Effector memory CD8-positive, alpha-beta T cell (primary cell): ENCODE data around the gene ANXA2.

ENCODE experiments used
- ATAC-seq: fragments of 150-1000 bp; cut with Tn5 transposase; replicated peaks from 2 replicates; pipeline ENCODE4 v1.10.0; 2021; ENCODE audit warnings: mild to moderate bottlenecking, moderate library complexity
- DNase-seq, 3 experiments: peaks; one replicate each; pipeline ENCODE4 v3.0.0; 2021
- H3K27ac Mint-ChIP-seq, 2 donors: one replicate each; pipeline ENCODE4 v1.8.0; 2022; ENCODE audit warnings: mild to moderate bottlenecking in 2 of 2, mixed read lengths in 2 of 2, moderate library complexity in 2 of 2
- H3K27me3 Mint-ChIP-seq, 2 donors: one replicate each; pipeline ENCODE4 v1.8.0; 2022; ENCODE audit warnings: mixed read lengths in 2 of 2
- H3K36me3 Mint-ChIP-seq: one replicate; pipeline ENCODE4 v1.8.0; 2022; ENCODE audit warnings: mild to moderate bottlenecking, moderate library complexity, mixed read lengths; ENCODE audit not compliant: insufficient read depth
- H3K4me1 Mint-ChIP-seq, 2 donors: one replicate each; pipeline ENCODE4 v1.8.0; 2022; ENCODE audit warnings: low read depth in 2 of 2, mixed read lengths in 2 of 2
- H3K4me3 Mint-ChIP-seq, 2 donors: one replicate each; pipeline ENCODE4 v1.8.0; 2022; ENCODE audit warnings: mild to moderate bottlenecking in 2 of 2, mixed read lengths in 2 of 2, moderate library complexity in 2 of 2
- H3K9me3 Mint-ChIP-seq, 2 donors: one replicate each; pipeline ENCODE4 v1.8.0; 2022; ENCODE audit warnings: mixed read lengths in 2 of 2

The ANXA2 gene

DNA sequence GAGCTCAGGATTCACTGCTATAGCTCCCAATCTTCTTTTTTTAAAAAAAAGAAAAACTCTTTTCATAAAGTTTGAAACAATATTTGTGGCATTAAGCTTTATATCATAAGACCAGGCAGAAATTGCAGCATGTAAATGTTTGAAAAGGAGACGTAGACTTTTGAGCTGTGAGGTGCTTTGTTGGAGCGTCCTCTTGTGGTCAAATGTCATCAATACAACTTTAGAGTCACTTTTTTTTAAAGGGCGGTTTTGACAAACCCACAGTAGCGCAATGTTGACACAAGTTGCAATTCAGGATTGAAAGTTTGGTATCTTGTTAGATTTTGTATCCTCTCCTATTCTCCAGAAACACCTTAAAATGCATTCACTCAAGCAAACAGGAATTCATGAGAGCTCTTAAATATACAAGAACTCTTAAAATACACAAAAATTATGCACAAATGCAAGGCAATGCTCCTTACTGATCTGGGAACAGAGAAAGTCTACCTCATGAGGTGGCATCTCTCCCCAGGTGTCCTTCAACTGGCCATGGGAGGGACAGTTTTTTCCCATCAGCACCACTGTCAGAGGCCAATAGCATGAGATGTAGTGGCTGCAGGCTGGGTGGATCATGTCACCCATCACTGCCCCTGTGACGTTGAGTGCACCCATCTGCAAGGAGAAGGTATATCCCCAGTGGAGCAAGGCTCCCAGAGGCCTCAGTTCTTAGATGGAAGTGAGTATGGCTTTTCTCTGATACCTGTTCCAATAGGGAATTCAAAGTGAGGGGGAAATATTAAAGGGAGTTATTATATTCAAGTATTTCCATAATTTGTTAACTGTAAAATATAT lies 70.7 kb downstream of the ANXA2 start:
- ATAC-seq (peak; percentile 47), DNase-seq (peak; percentile 22 to 39 (median 27))
- Mint-ChIP-seq H3K4me1 (peaks cover 2 to 4% of the 10 kb centered on the region in 2 donors), H3K9me3 (no peaks in the 10 kb centered on the region), H3K4me3 (no peak overlapping the region), H3K27me3 (peaks cover 69 to 75% of the 10 kb centered on the region in 2 donors), H3K27ac (no peak overlapping the region), H3K36me3 (no peaks in the 10 kb centered on the region)

- ATAC-seq, result no peak
- Mint-ChIP-seq H3K4me3 (no peak overlapping the region), H3K4me1 (peaks cover 2 to 4% of the 10 kb centered on the region in 2 donors), H3K9me3 (no peaks in the 10 kb centered on the region), H3K27ac (no peak overlapping the region), H3K27me3 (peaks cover 70 to 72% of the 10 kb centered on the region in 2 donors), H3K36me3 (no peaks in the 10 kb centered on the region)
- no peak for DNase-seq
Measured at GRCh38 chr15:60326343-60326742, 71.4 kb downstream of the ANXA2 start.

DNA sequence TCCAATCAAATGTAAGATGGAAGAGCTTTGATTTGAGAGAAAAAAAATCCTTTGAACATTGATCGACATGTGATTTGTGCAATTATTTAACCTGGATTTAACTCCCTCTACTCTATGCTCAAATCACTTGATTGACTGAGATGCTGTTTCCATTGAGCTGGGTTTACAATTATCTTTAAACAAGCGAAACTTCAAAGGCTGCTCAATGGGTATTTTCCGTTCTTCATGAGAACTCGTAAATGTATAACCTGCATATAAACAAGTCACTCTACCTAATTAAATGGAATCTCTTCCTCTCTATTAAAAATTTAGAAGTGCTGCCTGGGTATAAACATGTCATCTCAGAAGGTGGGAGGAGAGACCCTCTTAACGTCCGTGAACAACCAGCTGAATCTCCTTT lies 71.9 kb downstream of the ANXA2 start:
- DNase-seq (no peak), ATAC-seq (no peak)
- no peak overlapping the region for H3K4me3 Mint-ChIP-seq
- H3K9me3 Mint-ChIP-seq, result no peaks in the 10 kb centered on the region
- H3K36me3 Mint-ChIP-seq, result no peaks in the 10 kb centered on the region
- H3K4me1 Mint-ChIP-seq, result peaks cover 2 to 4% of the 10 kb centered on the region in 2 donors
- peaks cover 67 to 68% of the 10 kb centered on the region in 2 donors for H3K27me3 Mint-ChIP-seq
- no peak overlapping the region for H3K27ac Mint-ChIP-seq

DNA sequence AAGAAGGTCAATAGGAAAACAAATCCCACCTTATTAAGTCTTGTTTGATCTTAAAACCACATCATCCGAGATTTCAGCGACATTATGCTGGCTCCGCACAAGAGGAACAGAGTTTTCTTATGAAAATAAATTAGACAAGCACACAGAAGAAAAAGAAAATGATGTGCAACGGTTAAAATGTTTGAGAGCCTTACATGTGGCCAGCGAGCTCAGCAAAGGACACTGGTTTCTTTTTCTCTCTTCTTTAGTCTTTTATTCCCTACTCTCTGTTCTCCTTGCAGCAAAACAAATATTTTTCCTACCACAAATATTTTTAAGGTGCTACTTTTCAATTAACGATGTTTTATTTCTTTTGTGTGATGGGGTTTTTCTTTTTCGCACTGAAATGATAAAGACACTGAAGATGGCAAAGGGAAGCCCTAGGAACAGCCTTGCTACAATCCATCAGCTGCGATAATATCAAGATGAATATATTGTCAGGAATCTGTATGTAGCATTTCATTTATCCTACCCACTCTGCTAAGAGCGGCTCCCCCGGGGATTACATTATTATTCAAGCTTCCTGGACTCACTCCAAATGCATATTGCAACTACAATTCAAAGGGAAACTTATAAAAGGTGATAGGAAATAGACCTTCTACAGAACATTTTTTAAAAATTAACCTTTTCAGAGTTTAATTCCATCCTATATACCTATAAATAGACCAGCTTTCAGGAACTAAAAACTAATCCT lies 72.9 kb downstream of the ANXA2 start:
- DNase-seq (no peak), ATAC-seq (no peak)
- Mint-ChIP-seq H3K27ac (no peak overlapping the region), H3K9me3 (no peaks in the 10 kb centered on the region), H3K36me3 (no peaks in the 10 kb centered on the region), H3K4me3 (no peak overlapping the region), H3K4me1 (peaks cover 2 to 4% of the 10 kb centered on the region in 2 donors), H3K27me3 (peaks cover 58 to 63% of the 10 kb centered on the region in 2 donors)

DNA sequence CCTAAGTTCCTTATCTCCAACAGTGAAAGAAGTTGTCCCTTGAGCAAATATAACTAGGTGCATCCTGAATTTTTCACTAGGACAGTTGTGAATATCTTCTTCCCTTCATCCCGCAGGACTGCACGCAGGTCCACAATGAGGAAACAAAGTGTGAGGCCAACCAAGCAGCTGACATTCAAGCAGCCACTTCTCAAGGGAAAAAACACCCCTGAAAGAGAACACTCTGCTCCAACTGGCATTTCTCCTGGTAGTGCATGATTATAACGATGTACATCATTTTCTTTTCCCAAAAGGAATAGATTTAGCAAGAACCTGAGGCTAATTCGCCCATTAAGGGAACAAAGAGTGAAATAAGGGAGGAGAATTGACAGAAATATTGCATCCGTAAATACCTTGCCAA lies 74.5 kb downstream of the ANXA2 start:
- Mint-ChIP-seq H3K27me3 (peaks cover 53 to 55% of the 10 kb centered on the region in 2 donors), H3K36me3 (no peaks in the 10 kb centered on the region), H3K9me3 (no peaks in the 10 kb centered on the region), H3K27ac (no peak overlapping the region), H3K4me3 (no peak overlapping the region), H3K4me1 (peaks cover 2 to 4% of the 10 kb centered on the region in 2 donors)
- no peak for DNase-seq
- ATAC-seq, result no peak

DNA sequence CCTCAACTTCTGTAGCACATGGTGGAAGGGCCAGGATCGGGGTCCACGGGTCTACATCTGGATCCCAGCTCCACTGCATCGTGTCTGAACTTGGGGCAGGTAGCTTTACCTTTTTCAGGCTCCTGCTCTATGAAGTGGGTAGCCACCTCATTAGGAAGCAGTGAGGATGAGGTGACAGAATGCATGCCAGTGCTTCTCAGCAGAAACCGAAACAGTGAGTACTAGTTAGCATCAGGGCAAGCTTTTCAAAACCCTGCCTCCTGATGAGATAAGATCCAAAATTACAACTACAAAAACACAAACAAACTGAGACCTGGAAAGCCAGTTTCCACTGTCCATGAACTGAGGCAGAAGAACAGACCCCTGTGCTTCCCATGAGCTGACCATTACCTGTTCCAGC lies 77.4 kb downstream of the ANXA2 start:
- no peak overlapping the region for H3K27ac Mint-ChIP-seq
- peaks cover 30 to 41% of the 10 kb centered on the region in 2 donors for H3K27me3 Mint-ChIP-seq
- H3K4me1 Mint-ChIP-seq, result no peaks in the 10 kb centered on the region
- no peaks in the 10 kb centered on the region for H3K9me3 Mint-ChIP-seq
- DNase-seq (no peak), ATAC-seq (no peak)
- no peaks in the 10 kb centered on the region for H3K36me3 Mint-ChIP-seq
- no peak overlapping the region for H3K4me3 Mint-ChIP-seq

DNA sequence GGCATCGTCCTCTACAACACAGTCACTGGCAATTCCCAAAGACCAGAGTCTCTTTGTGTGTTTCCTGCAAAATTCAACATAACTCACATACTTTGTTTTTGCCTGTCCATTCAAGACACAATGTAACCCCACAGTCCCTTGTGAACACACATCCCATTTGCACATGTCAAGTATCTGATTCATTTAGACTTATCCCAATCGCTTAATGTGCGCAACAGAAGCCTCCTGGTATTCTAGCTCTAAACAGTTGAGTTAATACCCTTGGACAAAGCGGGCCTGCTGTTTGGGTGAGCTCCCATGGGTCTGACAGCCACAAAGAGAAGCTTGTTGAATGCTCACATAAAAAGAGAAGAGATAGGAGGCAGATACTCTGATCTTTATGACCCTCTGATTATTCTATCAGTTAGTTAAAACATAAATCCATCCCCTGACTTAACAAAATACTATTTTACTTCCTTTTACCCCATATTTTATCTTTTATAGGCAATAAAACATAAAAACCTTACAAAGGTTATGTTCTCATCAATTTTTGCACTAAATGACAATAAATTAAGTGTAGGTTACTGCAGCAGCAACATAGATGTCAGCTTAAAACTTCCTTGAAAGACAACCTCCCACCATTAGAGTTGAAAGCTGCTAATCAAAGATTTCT lies 79.4 kb downstream of the ANXA2 start:
- Mint-ChIP-seq H3K4me1 (no peaks in the 10 kb centered on the region), H3K9me3 (no peaks in the 10 kb centered on the region), H3K27me3 (peaks cover 14 to 38% of the 10 kb centered on the region in 2 donors), H3K27ac (no peak overlapping the region), H3K36me3 (no peaks in the 10 kb centered on the region), H3K4me3 (no peak overlapping the region)
- DNase-seq (no peak), ATAC-seq (no peak)

- H3K27me3 Mint-ChIP-seq, result peaks cover under 1 to 35% of the 10 kb centered on the region in 2 donors
- H3K36me3 Mint-ChIP-seq, result no peaks in the 10 kb centered on the region
- H3K27ac Mint-ChIP-seq, result no peak overlapping the region
- ATAC-seq, result no peak
- no peak overlapping the region for H3K4me3 Mint-ChIP-seq
- H3K4me1 Mint-ChIP-seq, result no peaks in the 10 kb centered on the region
- H3K9me3 Mint-ChIP-seq, result no peaks in the 10 kb centered on the region
- no peak for DNase-seq
Measured at GRCh38 chr15:60316961-60317360, 80.8 kb downstream of the ANXA2 start.

DNA sequence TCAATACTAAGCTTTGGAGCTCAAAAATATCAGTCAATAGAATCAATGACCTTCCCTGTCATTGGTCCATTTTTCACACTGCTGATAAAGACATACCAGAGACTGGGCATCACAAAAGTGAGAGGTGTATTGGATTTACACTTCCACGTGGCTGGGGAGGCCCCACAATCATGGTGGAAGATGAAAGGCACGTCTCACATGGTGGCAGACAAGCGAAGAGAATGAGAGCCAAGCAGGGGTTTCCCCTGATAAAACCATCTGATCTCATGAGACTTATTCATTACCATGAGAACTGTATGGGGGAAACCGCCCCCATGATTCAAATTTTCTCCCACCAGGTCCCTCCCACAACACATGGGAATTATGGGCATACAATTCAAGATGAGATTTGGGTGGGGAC lies 81.9 kb downstream of the ANXA2 start:
- Mint-ChIP-seq H3K4me3 (no peak overlapping the region), H3K36me3 (no peaks in the 10 kb centered on the region), H3K9me3 (no peaks in the 10 kb centered on the region), H3K4me1 (no peaks in the 10 kb centered on the region), H3K27me3 (peaks cover 7 to 42% of the 10 kb centered on the region in 2 donors), H3K27ac (no peak overlapping the region)
- ATAC-seq (no peak), DNase-seq (no peak)

GRCh38 chr15:60313906-60314305 lies 83.9 kb downstream of the ANXA2 start:
- Mint-ChIP-seq H3K4me1 (no peaks in the 10 kb centered on the region), H3K27me3 (peaks cover 22 to 48% of the 10 kb centered on the region in 2 donors), H3K36me3 (no peaks in the 10 kb centered on the region), H3K9me3 (no peaks in the 10 kb centered on the region), H3K4me3 (no peak overlapping the region), H3K27ac (peak overlapping the region in 1 of 2 donors; percentile 35)
- ATAC-seq (no peak), DNase-seq (no peak)

DNA sequence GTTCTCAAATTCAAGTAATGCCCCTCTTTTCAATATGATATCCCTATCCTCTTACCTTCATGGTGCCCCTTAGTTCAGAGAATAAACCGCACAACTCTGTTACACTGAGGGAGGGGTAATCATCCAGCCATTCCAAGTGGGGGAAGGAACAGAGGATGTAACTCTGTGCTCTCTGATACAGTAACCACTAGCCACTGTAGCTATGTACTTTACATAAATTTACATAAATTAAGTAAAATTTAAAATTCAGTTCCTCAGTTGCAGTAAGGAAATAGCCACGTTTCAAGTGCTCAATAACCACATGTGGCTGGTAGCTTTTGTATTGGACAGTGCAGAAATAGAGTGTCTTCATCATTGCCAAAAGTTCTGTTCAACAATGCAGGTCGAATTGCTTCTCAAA lies 90.8 kb downstream of the ANXA2 start:
- Mint-ChIP-seq H3K4me1 (no peaks in the 10 kb centered on the region), H3K27ac (no peak overlapping the region), H3K9me3 (no peaks in the 10 kb centered on the region), H3K27me3 (peaks cover 50 to 61% of the 10 kb centered on the region in 2 donors), H3K36me3 (no peaks in the 10 kb centered on the region), H3K4me3 (no peak overlapping the region)
- DNase-seq (no peak), ATAC-seq (no peak)

- Mint-ChIP-seq H3K27ac (no peak overlapping the region), H3K4me1 (no peaks in the 10 kb centered on the region), H3K9me3 (no peaks in the 10 kb centered on the region), H3K4me3 (no peak overlapping the region), H3K27me3 (peaks cover 23 to 42% of the 10 kb centered on the region in 2 donors), H3K36me3 (no peaks in the 10 kb centered on the region)
- ATAC-seq, result no peak
- no peak for DNase-seq
Measured at GRCh38 chr15:60301024-60301423, 96.8 kb downstream of the ANXA2 start.

GRCh38 chr15:60299452-60300047 lies 98.2 kb downstream of the ANXA2 start:
- Mint-ChIP-seq H3K27me3 (peaks cover 19 to 43% of the 10 kb centered on the region in 2 donors), H3K4me3 (no peak overlapping the region), H3K9me3 (no peaks in the 10 kb centered on the region), H3K4me1 (no peaks in the 10 kb centered on the region), H3K36me3 (no peaks in the 10 kb centered on the region), H3K27ac (no peak overlapping the region)
- DNase-seq (no peak), ATAC-seq (no peak)
